ENCODE measurements around the gene SBNO2.

The SBNO2 gene, protein sequence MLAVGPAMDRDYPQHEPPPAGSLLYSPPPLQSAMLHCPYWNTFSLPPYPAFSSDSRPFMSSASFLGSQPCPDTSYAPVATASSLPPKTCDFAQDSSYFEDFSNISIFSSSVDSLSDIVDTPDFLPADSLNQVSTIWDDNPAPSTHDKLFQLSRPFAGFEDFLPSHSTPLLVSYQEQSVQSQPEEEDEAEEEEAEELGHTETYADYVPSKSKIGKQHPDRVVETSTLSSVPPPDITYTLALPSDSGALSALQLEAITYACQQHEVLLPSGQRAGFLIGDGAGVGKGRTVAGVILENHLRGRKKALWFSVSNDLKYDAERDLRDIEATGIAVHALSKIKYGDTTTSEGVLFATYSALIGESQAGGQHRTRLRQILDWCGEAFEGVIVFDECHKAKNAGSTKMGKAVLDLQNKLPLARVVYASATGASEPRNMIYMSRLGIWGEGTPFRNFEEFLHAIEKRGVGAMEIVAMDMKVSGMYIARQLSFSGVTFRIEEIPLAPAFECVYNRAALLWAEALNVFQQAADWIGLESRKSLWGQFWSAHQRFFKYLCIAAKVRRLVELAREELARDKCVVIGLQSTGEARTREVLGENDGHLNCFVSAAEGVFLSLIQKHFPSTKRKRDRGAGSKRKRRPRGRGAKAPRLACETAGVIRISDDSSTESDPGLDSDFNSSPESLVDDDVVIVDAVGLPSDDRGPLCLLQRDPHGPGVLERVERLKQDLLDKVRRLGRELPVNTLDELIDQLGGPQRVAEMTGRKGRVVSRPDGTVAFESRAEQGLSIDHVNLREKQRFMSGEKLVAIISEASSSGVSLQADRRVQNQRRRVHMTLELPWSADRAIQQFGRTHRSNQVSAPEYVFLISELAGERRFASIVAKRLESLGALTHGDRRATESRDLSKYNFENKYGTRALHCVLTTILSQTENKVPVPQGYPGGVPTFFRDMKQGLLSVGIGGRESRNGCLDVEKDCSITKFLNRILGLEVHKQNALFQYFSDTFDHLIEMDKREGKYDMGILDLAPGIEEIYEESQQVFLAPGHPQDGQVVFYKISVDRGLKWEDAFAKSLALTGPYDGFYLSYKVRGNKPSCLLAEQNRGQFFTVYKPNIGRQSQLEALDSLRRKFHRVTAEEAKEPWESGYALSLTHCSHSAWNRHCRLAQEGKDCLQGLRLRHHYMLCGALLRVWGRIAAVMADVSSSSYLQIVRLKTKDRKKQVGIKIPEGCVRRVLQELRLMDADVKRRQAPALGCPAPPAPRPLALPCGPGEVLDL (N-terminal part only)
- 148 to 226 reads per million in 2 experiments for total RNA-seq

DNA sequence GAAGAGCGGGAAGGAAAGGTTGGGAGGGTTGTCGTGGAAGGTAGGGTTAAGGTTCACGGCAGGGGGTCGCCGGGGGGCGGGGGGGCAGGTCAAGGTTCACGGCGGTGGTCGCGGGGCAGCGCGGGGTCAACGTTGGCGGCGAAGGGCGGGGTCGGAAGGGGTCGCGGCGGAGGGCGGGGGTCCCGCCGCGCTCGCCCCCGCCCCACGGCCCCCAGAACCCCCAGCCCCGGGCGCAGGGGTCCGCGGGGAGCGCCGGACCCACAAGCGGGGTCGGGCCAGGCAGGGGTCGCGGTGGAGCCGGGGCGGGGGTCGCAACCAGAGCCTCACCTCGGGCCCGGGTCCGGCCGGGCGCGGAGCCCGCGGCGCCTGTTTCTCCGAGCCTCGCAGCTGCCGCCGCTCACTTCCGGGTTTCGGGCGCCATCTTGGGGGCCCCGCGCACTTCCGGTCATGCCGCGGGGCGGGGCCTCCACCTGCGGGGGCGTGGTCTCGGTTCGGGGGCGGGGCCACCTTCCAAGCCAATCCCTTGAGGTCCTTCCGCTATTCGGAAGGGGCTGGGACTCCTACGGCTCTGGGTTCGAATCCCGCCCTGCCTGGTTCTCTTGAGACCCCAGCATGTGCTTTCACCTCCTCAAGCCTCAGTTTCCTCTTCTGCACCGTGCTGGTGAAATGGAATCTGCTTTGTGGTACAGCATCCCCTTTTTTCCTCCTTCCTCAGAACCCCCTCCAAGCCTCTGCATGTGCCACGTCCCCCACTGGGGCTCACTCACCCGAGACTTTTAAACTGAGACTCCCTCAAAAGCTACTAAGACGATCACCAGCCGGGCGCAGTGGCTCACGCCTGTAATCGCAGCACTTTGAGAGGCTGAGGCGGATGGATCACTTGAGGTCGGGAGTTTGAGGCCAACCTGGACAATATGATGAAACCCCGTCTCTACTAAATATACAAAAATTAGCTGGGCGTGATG is at the start of gene SBNO2:
Gene SBNO2, minus strand, starts transcription at position 424 of the 965 bp plus-strand sequence. CDS start 19,992 bp downstream, outside the sequence.
- DNase-seq (ENCODE audit: low read depth): peak; percentile 80

DNA sequence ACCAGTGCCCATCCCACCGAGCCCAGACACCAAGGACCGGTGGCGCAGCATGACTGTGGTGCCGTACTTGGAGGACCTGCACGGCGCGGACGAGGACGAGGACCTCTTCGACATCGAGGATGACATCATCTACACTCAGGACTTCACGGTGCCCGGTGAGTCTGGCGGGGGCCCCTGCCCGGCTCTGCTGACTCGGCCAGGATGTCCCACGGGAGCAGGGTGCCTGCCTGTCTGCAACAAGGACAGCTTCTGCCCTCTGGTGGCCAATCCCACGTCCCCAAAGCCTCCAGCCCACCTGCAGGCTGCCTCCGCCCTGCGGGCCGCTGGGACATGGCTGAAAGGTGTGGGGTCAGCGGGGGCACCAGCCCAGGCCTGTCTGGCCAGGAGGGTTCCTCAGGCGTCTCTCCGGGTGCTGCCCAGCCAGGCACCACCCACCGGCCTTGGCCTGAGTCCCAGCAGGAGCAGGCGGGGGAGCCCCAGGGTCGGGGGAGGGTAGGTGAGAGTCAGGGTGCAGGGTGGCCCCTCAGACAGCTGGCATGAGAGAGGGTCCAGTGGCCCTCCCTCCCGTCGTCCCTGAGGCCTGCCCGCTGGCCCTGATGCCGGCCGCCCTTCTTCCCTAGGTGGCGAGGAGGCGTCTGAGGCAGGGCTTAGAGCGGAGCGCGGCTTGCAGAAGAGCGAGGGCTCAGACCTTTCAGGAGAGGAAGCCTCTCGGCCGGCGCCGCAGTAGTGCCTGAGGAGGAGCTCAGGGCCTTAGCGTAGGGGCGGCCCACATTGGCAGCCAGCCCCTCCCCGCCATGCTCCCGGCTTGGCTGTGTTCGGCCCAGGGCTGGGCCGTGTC is 49.2 kb upstream of the SBNO2 start:
- DNase-seq (ENCODE audit: low read depth): no peak

DNA sequence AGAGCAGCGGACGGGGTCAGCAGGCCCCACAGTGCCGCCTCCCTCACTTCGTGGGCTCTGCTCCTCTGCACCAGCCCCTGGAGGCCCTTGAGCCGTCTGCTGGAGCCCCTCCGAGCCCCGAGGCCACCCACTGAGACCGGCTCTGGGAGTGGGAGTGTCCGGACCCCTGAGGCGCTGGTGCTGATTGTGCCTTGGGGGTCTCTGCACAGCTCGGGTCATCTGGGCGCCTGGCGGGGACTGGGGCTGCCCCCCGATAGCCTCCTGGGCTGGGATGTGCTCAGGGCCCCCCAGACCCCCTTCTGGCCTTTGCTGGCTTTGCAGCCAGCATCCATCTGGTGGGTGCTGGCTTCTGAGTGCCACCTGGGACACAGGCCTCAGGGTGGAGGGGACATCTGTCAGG is 48.3 kb upstream of the SBNO2 start:
- no peak for DNase-seq (ENCODE audit: low read depth)

DNA sequence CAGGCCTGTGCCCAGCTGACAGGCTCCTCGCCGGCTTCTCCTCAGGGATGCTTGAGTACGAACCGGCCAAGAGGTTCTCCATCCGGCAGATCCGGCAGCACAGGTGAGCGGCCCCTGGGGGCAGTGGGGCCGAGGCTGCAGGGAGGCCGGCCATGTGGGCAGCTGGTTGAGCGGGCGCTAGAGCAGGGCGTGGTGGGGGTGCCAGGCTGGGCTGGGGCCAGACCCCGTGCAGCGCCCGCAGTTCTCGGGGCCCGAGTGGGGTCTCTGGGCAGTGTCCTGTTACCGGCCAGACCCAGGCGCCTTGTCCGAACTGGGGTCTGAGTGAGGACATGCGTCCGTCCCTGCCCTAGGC is 47.8 kb upstream of the SBNO2 start:
- DNase-seq (ENCODE audit: low read depth): no peak

DNA sequence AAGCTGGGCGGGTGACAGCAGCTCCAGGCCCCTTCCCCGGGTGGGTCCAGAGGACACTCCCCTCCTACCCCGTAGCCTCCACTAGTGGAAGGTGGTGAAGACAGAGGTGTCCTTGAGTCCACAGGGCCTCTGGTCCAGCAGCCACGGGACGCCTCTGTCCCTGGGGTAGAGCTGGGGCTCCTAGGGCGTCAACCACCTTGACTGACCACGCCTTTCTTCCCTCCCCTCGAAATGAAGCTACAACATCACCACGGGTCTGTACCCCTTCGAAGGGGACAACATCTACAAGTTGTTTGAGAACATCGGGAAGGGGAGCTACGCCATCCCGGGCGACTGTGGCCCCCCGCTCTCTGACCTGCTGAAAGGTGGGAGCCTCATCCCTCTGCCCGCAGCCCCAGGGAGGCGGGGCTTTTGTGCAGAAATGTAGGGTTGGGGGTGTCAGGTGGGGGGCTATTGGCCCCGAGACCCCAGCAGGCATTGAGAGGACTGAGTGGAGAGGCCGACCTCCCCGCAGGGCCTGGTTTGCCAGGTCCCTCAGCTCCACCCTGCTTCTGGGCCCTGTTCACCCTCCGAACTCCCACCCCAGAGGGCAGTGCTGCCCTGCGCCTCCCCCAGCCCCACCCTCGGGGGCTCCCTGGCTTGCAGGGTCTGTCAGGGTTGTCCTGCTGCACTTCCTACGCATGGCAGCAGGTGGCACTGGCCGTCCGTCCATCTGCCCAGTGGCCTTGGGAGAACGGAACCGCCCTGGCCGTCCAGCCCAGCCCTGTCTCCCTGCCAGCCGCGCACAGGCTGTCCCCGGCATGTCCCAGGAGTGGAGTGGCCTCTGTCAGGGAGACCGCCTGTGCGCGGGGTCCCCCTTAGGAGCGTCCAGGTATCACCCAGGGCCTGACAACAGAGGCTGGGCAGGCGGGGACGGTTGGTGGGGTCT is 47.2 kb upstream of the SBNO2 start:
- DNase-seq (ENCODE audit: low read depth): no peak

DNA sequence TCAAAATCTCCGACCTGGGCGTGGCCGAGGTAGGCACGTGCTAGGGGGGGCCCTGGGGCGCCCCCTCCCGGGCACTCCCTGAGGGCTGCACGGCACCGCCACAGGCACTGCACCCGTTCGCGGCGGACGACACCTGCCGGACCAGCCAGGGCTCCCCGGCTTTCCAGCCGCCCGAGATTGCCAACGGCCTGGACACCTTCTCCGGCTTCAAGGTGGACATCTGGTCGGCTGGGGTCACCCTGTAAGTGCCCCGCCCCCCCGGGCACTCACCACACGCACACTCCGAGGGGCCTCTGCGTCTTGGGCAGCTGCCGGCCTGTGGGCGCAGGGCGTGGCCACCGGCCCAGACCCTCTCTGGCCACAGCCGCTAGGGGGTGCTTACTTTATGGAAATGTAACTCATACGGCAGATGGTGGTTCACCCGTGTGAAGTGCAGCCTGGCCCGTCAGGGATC is 46.4 kb upstream of the SBNO2 start:
- no peak for DNase-seq (ENCODE audit: low read depth)

DNA sequence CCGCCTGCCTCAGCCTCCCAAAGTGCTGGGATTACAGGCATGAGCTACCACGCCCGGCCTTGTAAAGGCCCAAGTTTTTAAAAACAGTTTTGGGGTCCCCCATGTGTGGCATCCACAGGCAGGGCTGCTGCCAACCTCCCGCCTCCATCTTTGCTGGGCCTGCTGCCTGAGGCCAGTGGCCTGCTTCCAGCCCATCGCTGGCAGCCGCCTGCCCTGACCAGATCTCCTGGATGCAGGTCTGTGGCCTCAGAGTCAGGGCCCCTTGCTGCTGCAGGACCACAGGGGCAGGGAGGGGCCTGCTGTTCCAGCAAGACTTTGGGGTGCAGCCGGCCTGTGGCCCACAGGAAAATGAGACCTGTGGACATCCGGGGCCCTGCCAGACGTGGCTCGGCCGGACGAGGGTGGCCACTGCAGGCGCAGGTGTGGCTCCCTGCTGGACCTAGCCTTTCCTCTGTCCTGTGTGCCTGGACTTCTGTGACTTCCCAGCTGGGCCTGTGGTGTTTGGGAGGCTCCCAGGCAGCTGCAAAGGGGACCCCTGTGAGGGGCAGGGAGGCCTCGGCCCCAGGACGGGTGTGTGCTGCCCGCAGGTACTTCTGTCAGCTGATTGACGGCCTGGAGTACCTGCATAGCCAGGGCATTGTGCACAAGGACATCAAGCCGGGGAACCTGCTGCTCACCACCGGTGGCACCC is 45.9 kb upstream of the SBNO2 start:
- DNase-seq (ENCODE audit: low read depth): no peak

DNA sequence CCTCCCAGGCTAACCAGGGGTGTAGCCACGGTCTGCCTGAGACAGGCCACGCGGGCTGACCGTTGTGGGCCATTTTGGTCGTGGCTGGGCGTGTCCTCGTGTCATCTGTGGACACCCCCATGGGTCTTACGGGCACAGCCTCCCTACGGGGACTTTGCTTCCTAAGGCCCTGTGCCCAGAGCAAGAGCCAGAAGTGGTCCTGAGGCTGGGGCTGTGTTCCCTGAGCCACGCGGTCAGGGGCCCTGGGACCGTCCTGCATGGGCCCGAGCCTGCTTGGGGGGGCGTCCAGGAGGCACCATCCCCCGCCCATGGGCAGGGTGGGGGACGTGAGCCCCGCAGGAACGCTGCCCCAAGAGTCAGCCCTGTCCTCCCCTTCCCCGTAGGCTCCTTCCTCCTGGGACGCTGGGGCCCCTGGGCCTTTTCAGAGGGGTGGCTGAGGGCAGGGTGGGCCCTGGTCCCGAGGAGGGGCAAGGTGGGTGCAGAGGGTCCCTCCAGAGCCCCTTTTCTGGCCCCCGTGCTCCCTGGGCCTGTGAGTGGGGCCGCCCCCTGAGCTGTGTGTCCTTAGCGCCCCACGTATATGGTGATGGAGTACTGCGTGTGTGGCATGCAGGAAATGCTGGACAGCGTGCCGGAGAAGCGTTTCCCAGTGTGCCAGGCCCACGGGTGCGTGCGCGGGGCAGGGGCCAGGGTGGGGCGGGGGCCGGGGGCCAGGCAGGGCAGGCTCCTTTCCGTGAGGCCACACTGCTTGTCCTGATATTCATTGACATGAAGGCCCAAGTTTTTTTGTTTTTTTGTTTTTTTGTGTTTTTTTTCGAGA is 44.9 kb upstream of the SBNO2 start:
- no peak for DNase-seq (ENCODE audit: low read depth)

DNA sequence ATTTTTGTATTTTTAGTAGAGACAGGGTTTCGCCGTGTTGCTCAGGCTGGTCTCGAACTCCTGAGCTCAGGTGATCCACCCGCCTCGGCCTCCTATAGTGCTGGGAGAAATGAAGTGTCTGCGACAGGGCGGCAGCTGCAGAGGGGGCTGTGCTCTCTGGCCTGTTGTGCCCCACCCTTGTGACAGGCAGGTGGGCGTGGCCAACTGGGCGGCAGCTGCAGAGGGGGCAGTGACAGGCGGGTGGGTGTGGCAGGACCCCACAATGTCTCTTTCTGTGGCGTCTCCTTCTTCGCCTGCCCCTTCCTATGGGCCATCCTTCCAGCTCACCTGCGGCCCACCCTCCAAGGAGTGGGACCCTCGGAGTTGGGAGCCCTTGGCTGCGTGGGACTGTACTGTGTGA is 43.3 kb upstream of the SBNO2 start:
- no peak for DNase-seq (ENCODE audit: low read depth)

DNA sequence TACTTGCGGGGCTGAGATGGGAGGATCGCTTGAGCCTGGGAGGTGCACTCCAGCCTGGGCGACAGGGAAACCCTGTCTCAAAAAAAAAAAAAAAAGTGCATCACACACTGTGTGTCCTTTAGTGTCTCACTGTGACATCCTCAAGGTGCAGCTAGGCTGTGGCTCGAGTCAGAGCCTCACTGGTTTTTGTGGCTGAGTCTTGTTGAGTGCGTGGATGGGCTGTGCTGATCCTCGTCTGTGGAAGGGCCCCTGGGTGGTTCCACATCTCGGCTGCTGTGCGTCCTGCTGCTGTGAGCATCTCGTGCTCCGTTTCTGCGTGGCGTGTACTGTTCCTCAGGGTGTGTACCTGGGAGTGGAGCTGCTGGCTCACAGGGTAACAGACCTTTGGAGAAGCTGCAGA is 42.7 kb upstream of the SBNO2 start:
- no peak for DNase-seq (ENCODE audit: low read depth)

DNA sequence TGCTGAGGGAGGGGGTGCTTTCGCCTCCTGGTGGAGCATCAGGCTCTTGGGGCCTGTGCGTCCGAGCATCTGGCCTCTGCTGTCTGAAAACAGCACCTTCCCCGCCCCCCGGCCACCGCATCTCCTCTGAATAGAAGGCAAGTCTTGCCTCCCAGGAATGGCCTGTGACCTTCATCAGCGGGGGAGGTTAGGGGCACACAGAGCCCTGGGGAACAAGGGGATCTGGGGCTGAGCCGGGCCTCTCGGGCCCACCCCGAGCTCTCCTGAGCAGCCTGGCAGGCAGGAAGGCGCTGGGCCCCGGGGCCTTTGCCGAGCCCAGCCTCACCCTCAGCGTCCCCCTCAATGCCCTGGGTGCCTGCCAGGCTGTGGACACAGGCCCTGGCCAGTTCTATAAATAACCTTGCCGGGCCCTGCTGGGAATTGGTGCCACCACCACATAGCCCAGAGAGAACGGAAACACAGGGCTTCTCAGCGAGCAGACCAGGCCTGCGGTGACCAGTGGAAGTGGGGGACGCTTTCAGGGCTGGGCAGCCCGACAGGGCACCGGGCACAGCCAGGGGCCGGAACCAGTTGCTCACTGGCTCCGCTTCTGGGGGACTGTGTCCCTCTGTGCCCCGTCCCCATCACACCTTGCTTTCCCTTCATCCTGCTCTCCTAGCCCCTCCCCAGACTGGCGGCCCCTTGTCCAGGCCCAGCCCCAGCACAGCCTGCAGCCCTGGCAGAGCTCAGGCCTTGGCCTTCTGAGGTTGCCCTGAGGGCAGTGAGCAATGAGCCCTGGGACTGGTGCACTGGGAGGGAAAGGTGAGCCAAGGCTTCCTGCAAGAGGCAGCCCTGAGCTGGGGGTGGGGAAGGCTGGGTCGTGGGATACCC is 41.0 kb upstream of the SBNO2 start:
- no peak for DNase-seq (ENCODE audit: low read depth)

DNA sequence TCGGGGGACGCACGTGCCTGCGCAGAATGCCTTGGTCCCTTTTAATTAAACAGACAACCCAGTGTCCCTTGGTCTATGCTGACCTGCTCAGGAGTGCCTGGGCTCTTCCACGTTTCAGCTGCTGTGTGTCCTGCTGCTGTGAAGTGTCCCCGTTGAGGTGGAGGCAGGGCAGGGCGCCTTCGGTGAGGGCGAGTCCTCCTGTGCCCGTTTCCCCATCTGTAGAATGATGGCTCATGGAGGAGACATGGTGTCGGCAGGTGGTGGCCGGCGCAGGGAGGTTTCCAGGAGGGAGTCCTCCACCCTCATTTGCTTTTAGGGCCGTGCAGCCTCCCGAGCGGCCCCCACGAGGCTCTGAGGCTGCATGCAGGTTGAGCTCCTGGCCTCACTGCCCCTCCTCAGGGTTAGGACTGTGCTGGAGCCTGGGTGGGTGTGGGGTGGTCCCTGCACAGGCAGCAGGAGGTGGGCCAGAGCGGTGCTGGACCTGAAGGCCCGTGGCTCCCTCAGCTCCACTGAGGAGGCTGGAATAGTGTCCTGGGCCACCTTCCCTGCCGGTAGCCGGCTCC is 40.3 kb upstream of the SBNO2 start:
- no peak for DNase-seq (ENCODE audit: low read depth)

DNA sequence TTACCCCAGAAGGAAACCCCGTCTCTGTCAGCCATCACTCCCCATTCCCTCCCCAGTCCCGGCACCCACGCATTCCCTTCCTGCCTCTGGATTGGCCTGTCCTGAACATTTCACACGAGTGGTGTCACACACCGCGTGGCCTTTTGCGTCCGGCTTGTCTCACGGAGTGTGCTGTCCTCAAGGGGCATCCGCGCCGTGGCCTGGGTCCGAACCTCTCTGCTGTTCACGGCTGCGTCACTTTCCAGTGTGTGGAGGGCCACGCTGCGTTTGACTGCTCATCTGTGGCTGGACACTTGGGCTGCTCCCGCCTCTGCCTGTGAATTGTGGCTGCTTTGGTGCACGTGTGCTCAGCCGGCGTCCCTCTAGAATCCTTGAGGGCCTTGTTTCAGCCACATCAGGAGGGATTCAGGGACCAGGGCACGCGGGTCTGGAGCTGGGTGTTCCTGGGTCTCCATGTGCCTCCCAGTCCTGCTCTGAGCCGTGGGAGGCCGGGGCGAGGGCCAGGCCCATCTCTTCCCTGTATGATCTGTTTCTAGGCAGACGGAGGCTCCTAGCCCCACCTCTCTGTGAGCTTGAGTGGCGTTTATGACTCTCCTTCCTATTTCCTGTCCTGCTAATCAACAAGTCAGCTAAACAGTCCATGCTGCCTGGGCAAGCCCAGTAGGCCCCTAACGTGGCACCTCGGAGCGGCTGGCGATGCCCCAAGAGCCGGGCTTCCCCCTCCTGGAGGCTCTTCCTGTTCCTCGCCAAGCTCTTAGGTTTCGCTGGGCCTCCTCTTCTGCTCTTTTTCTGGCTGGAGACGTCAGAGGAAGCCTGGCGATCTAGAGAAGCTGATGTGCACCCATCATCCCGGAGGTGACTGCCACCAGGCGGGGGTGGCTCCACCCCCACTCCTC is 39.6 kb upstream of the SBNO2 start:
- peak; percentile 51 for DNase-seq (ENCODE audit: low read depth)

DNA sequence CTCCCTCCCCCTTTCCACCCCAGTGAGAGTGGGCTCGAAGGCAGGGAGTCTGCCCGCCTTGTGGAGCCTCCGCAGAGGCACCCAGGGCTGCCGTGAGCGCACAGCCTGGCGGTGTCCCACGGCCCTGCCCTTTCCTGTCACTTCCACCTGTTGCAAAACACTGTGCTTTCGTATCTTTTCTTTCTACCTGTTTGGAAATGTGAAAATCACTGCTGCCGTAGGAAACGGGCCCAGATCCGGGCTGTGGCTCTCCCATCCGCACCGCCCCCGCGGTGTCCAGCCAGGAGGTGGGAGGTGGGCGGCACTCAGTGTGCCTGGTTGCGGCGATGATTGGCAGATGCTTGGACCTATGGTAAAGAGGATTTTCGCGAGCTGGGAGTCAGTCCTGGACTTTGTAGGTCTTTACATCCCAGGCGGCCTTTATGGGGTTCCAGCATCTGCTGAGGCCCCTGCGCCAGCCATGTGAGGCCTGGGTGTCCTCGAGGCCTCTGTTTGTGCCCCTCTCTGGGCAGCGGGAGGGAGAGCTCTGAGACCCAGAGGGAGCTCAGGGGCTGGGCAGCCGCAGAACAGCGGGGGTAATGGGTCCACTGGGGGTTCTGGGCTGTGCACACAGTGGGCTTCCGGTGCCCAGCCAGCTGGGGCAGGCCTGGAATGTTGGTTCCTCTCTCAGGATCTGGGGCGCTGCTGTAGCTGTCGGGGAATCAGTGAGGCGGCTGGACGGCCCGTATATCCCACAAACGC is 37.6 kb upstream of the SBNO2 start:
- DNase-seq (ENCODE audit: low read depth): no peak

DNA sequence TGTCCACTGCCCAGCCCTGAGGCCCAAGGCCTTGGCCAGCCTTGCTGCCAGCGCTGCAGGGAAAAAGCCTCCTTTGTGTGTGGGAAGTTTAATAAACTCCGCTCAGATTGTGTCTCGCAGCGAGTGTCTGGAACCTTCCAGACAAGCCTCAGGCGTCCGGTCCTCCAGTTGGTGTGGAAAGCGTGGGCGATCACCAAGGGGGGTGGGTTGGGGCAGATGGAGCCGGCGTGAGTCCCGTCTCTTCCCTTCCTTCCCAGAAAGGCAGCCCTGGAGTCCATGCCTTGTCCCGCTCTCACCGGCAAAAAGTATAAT is 36.1 kb upstream of the SBNO2 start:
- DNase-seq (ENCODE audit: low read depth): no peak
